ENCODE data around the gene BLVRA. TPM values are rescaled to one million over a fixed set of nuclear protein-coding genes. Genes with fewer than 3 reads are reported as not detected.
"Not testable (repeated sequence)": the region's sequence is repeated elsewhere in the genome, so short reads cannot be mapped to it uniquely, and the experiment has no call there.

Gene BLVRA
- total and polyA plus RNA-seq, 7 experiments from 2014 or later: 11.2 to 41.2 (median 28.2) TPM

- intact Hi-C loops (cut with micrococcal nuclease): no loop called here
- Histone ChIP-seq H3K27ac (ENCODE audit: low read depth, low read length) (no peak overlapping the region), H3K36me3 (ENCODE audit: control insufficient read depth in 2 of 3, insufficient read depth in 3 of 3, low read length in 3 of 3) (no peaks in the 10 kb centered on the region), H3K27me3 (ENCODE audit: control insufficient read depth in 2 of 2, insufficient read depth in 2 of 2, low read length in 2 of 2) (peaks cover 0 to 4% of the 10 kb centered on the region in 2 donors), H3K4me3 (ENCODE audit: low read length) (no peak overlapping the region), H3K9me3 (ENCODE audit: control insufficient read depth in 2 of 3, low read length in 3 of 3) (no peaks in the 10 kb centered on the region), H3K4me1 (ENCODE audit: control insufficient read depth in 2 of 2, insufficient read depth in 2 of 2, low read length in 2 of 2) (no peaks in the 10 kb centered on the region)
- Mint-ChIP-seq H3K4me1 (no peaks in the 10 kb centered on the region), H3K9me3 (no peaks in the 10 kb centered on the region), H3K4me3 (no peak overlapping the region), H3K27ac (peak overlapping the region in 1 of 9 donors; percentile 22), H3K36me3 (peaks cover 0 to 2% (median 0%) of the 10 kb centered on the region in 5 donors), H3K27me3 (peaks cover 7 to 70% (median 23%) of the 10 kb centered on the region in 5 donors)
- CTCF ChIA-PET: interaction anchor here (1.1 kb wide), 1 partner anchor 125 kb away, joined by 3 read pairs; no protein-coding TSS in a partner anchor
- no peak for DNase-seq
- no peak for ATAC-seq
- POLR2A ChIA-PET: no interaction called here
Observed at GRCh38 chr7:43824963-43825362, 66.5 kb downstream of the BLVRA start.

DNA sequence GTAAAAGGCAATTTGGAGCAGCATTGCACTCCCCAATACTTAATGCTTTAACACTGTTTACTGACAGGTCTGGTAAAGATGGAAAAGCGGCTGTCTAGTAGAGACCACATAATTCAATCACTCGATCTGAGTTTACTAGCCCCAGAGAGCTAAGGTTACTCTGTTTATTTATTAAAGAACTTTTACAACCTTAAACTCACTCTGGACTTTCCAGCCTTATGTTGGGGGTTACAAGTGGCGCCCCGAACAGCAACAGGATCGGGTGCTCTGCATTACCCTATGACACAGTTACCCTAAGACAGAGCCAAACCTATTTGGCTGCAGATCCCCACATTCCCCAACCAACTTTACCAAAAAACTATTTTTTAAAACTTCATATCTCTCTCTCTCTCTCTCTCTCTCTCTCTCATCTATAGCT, 66.9 kb downstream of the BLVRA start:
- intact Hi-C loops (cut with micrococcal nuclease): no loop called here
- DNase-seq (no peak), ATAC-seq (no peak)
- H3K4me1 ChIP-seq (ENCODE audit: control insufficient read depth in 2 of 2, insufficient read depth in 2 of 2, low read length in 2 of 2): no peaks in the 10 kb centered on the region
- H3K4me3 ChIP-seq (ENCODE audit: low read length): no peak overlapping the region
- H3K27ac ChIP-seq (ENCODE audit: low read depth, low read length): no peak overlapping the region
- Mint-ChIP-seq H3K4me1 (no peaks in the 10 kb centered on the region), H3K9me3 (peaks cover 0 to under 1% (median 0%) of the 10 kb centered on the region in 11 donors), H3K27me3 (peaks cover 7 to 66% (median 23%) of the 10 kb centered on the region in 5 donors), H3K27ac (no peak overlapping the region), H3K4me3 (no peak overlapping the region), H3K36me3 (peaks cover 0 to 2% (median 0%) of the 10 kb centered on the region in 5 donors)
- POLR2A ChIA-PET: no interaction called here
- CTCF ChIA-PET: interaction anchor here (1.1 kb wide), 1 partner anchor 125 kb away, joined by 3 read pairs; no protein-coding TSS in a partner anchor
- H3K27me3 ChIP-seq (ENCODE audit: control insufficient read depth in 2 of 2, insufficient read depth in 2 of 2, low read length in 2 of 2): peaks cover 0 to 4% of the 10 kb centered on the region in 2 donors
- H3K9me3 ChIP-seq (ENCODE audit: control insufficient read depth in 2 of 3, low read length in 3 of 3): no peaks in the 10 kb centered on the region
- no peaks in the 10 kb centered on the region for H3K36me3 ChIP-seq (ENCODE audit: control insufficient read depth in 2 of 3, insufficient read depth in 3 of 3, low read length in 3 of 3)

DNA sequence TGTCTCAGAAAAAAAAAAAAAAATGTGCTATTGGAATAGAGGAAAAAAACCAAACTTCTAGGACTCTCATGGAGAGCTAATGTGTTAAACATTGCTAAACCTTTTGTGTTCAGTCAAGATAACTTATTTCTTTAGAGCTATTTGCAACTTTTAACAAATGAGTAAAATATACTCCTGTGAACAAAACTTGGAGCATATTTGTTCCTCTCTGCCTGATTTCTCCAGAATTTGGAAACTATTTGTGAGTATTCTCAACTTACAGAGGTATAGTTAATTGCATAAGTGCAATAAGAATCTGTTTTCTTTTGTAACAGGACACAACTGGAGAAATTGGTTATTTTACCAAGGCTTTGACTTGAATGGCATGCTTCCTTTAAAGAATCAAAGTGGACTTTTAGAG, 72.4 kb downstream of the BLVRA start:
- H3K4me3 Mint-ChIP-seq; H3K27ac ChIP-seq (ENCODE audit: low read depth, low read length); H3K9me3 ChIP-seq (ENCODE audit: control insufficient read depth in 2 of 3, low read length in 3 of 3); ATAC-seq; H3K36me3 ChIP-seq (ENCODE audit: control insufficient read depth in 2 of 3, insufficient read depth in 3 of 3, low read length in 3 of 3); DNase-seq; H3K27ac Mint-ChIP-seq; H3K4me3 ChIP-seq (ENCODE audit: low read length); H3K27me3 ChIP-seq (ENCODE audit: control insufficient read depth in 2 of 2, insufficient read depth in 2 of 2, low read length in 2 of 2): not testable (repeated sequence)
- peaks cover 0 to 20% (median 16%) of the 10 kb centered on the region in 7 donors for H3K4me1 Mint-ChIP-seq
- H3K27me3 Mint-ChIP-seq: peaks cover 7 to 24% (median 18%) of the 10 kb centered on the region in 5 donors
- POLR2A ChIA-PET: interaction anchor here (0.7 to 1.0 kb wide), 2 partner anchors 11 to 243 kb away, joined by 4 read pairs; no protein-coding TSS in a partner anchor
- peaks cover 0 to 19% (median 5%) of the 10 kb centered on the region in 11 donors for H3K9me3 Mint-ChIP-seq
- peaks cover 6 to 12% of the 10 kb centered on the region in 2 donors for H3K4me1 ChIP-seq (ENCODE audit: control insufficient read depth in 2 of 2, insufficient read depth in 2 of 2, low read length in 2 of 2)
- H3K36me3 Mint-ChIP-seq: peaks cover 0 to 14% (median 0%) of the 10 kb centered on the region in 5 donors
- CTCF ChIA-PET: interaction anchor here (1.8 kb wide), 1 partner anchor 248 kb away, joined by 3 read pairs; the partner anchor contains the start of gene STK17A
- intact Hi-C loops (cut with micrococcal nuclease): loop anchor here in 1 of 2 donors (10.0 kb wide), 2 partner anchors 376 to 1706 kb away; no protein-coding TSS in a partner anchor

DNA sequence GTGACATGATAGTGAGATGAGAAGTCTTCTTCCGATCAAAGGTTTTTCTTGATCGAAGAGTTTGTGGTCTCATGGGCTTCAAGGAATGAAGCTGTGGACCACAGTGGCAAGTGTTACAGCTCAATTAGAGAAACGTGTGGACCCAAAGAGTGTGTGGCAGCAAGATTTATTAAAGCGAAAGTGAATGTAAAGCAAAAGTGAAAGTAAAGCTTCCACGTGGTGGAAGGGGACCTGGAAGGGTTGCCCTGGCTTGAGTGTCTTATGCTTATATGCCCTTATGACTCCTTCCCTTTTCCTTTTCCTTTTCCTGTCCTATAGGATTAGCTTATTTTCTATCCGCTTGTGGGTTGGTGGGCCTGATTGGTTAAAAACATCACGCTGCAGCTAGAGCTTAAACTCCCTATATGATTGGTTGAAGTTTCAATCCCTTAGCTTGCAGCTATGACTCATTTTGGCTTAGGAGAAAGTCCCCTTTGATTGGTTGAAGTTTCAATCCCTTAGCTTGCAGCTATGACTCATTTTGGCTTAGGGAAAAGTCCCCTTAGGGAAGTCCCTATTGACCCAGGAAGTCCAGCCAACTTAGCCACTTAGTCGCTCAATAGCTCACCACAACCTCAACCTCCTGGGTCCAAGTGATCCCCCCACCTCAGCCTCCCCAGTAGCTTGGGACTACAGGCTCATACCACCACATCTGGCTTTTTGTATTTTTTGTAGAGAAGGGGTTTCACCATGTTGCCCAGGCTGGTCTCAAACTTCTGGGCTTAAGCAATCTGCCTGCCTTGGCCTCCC, 76.2 kb downstream of the BLVRA start:
- no peaks in the 10 kb centered on the region for H3K36me3 ChIP-seq (ENCODE audit: control insufficient read depth in 2 of 3, insufficient read depth in 3 of 3, low read length in 3 of 3)
- Mint-ChIP-seq H3K4me3 (peak overlapping the region; percentile 74 to 96 (median 84)), H3K36me3 (peaks cover 0 to 12% (median 0%) of the 10 kb centered on the region in 5 donors), H3K27me3 (peaks cover 0 to 6% (median 0%) of the 10 kb centered on the region in 5 donors), H3K9me3 (peaks cover 0 to 19% (median 5%) of the 10 kb centered on the region in 11 donors), H3K4me1 (peaks cover 2 to 27% (median 21%) of the 10 kb centered on the region in 7 donors), H3K27ac (peak overlapping the region; percentile 79 to 95 (median 86))
- peak overlapping the region; percentile 33 for H3K27ac ChIP-seq (ENCODE audit: low read depth, low read length)
- H3K4me3 ChIP-seq (ENCODE audit: low read length): peak overlapping the region; percentile 79
- no peaks in the 10 kb centered on the region for H3K27me3 ChIP-seq (ENCODE audit: control insufficient read depth in 2 of 2, insufficient read depth in 2 of 2, low read length in 2 of 2)
- DNase-seq: peak in 8 of 9 donors; percentile 25 to 56 (median 46)
- POLR2A ChIA-PET: interaction anchor here (0.7 to 1.2 kb wide), 5 partner anchors 73 to 903 kb away, joined by 3 to 4 read pairs (median 3); partner anchors contain the start of genes PSMA2 and STK17A
- peak; percentile 44 for ATAC-seq
- no peaks in the 10 kb centered on the region for H3K9me3 ChIP-seq (ENCODE audit: control insufficient read depth in 2 of 3, low read length in 3 of 3)
- H3K4me1 ChIP-seq (ENCODE audit: control insufficient read depth in 2 of 2, insufficient read depth in 2 of 2, low read length in 2 of 2): peaks cover 8 to 15% of the 10 kb centered on the region in 2 donors
- intact Hi-C loops (cut with micrococcal nuclease): loop anchor here (1.0 to 10.0 kb wide), 7 partner anchors 106 to 1710 kb away; partner anchors contain the start of genes STK17A (in 2 of the 2) and COA1 (in 1 of the 2)
- CTCF ChIA-PET: interaction anchor here (0.6 to 1.5 kb wide), 6 partner anchors 72 to 925 kb away, joined by 3 to 6 read pairs (median 4); partner anchors contain the start of gene STK17A

DNA sequence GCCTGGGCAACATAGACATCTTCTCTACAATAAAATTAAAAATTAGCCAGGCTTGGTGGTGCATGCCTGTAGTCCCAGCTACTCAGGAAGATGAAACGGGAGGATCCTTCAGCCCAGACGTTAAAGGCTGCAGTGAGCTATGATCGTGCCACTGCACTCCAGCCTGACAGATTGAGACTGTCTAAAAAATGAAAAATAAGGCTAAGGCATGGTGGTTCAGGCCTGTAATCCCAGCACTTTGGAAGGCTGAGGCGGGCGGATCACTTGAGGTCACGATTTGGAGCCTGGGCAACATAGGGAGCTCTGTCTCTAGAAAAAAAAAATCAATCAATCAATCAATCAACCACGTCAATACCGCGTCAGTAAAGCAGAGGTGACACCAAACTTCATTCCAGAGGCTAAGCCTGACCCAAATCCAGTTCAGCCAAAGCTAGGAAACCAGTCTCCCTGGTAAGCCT, 79.8 kb downstream of the BLVRA start:
- H3K27me3 Mint-ChIP-seq: peaks cover 0 to 12% (median 0%) of the 10 kb centered on the region in 5 donors
- H3K4me1 ChIP-seq (ENCODE audit: control insufficient read depth in 2 of 2, insufficient read depth in 2 of 2, low read length in 2 of 2): peaks cover 8 to 15% of the 10 kb centered on the region in 2 donors
- ChIA-PET POLR2A (interaction anchor here (0.8 to 2.0 kb wide), 4 partner anchors 9 to 256 kb away, joined by 3 to 6 read pairs (median 4); partner anchors contain the start of genes MRPS24 and STK17A), CTCF (interaction anchor here (0.7 to 3.9 kb wide), 18 partner anchors 10 to 1898 kb away, joined by 3 to 27 read pairs (median 4); partner anchors contain the start of gene STK17A)
- peak overlapping the region; percentile 4 for H3K27ac ChIP-seq (ENCODE audit: low read depth, low read length)
- H3K9me3 Mint-ChIP-seq: peaks cover 0 to 5% (median 0%) of the 10 kb centered on the region in 11 donors
- H3K4me1 Mint-ChIP-seq: peaks cover 2 to 27% (median 21%) of the 10 kb centered on the region in 7 donors
- DNase-seq: no peak
- H3K36me3 Mint-ChIP-seq: peaks cover 0 to 10% (median 0%) of the 10 kb centered on the region in 5 donors
- H3K36me3 ChIP-seq (ENCODE audit: control insufficient read depth in 2 of 3, insufficient read depth in 3 of 3, low read length in 3 of 3): no peaks in the 10 kb centered on the region
- H3K4me3 ChIP-seq (ENCODE audit: low read length): peak overlapping the region; percentile 61
- peak overlapping the region in 3 of 9 donors; percentile 47 to 79 (median 47) for H3K27ac Mint-ChIP-seq
- no peaks in the 10 kb centered on the region for H3K9me3 ChIP-seq (ENCODE audit: control insufficient read depth in 2 of 3, low read length in 3 of 3)
- no peak for ATAC-seq
- intact Hi-C loops (cut with micrococcal nuclease): loop anchor here (2.0 to 10.0 kb wide), 9 partner anchors 79 to 1895 kb away; partner anchors contain the start of genes BLVRA (in 1 of the 2), MRPL32 (in 1 of the 2) and PSMA2 (in 1 of the 2)
- peak overlapping the region in 5 of 10 donors; percentile 57 to 82 (median 77) for H3K4me3 Mint-ChIP-seq
- no peaks in the 10 kb centered on the region for H3K27me3 ChIP-seq (ENCODE audit: control insufficient read depth in 2 of 2, insufficient read depth in 2 of 2, low read length in 2 of 2)

DNA sequence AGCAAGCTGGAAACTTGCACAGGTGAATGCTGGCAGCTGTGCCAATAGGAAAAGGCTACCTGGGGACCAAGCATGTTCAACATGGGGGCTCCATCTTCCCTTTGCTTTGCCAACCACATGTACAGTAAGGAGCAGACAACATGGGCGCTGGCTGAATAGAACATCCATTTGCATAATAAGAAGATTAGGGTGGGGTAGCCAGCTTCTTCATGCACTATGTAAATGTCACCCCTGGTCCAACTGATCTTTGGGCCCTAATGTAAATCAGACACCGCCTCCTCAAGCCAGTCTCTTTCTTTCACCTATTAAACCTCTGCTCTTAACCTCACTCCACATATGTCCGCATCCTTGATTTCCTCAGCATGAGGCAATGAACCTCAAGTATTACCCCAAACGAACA, 84.8 kb downstream of the BLVRA start:
- H3K27ac ChIP-seq (ENCODE audit: low read depth, low read length): no peak overlapping the region
- H3K9me3 ChIP-seq (ENCODE audit: control insufficient read depth in 2 of 3, low read length in 3 of 3): no peaks in the 10 kb centered on the region
- Mint-ChIP-seq H3K4me1 (peaks cover 2 to 9% (median 5%) of the 10 kb centered on the region in 7 donors), H3K4me3 (no peak overlapping the region), H3K36me3 (no peaks in the 10 kb centered on the region), H3K27ac (no peak overlapping the region), H3K9me3 (no peaks in the 10 kb centered on the region), H3K27me3 (peaks cover 0 to 13% (median 5%) of the 10 kb centered on the region in 5 donors)
- H3K27me3 ChIP-seq (ENCODE audit: control insufficient read depth in 2 of 2, insufficient read depth in 2 of 2, low read length in 2 of 2): no peaks in the 10 kb centered on the region
- ChIA-PET CTCF (interaction anchor here (0.7 to 1.6 kb wide), 2 partner anchors 111 to 260 kb away, joined by 3 read pairs; partner anchors contain the start of gene STK17A), POLR2A (no interaction called here)
- DNase-seq (no peak), ATAC-seq (no peak)
- no peaks in the 10 kb centered on the region for H3K36me3 ChIP-seq (ENCODE audit: control insufficient read depth in 2 of 3, insufficient read depth in 3 of 3, low read length in 3 of 3)
- peaks cover 3% of the 10 kb centered on the region in 2 donors for H3K4me1 ChIP-seq (ENCODE audit: control insufficient read depth in 2 of 2, insufficient read depth in 2 of 2, low read length in 2 of 2)
- H3K4me3 ChIP-seq (ENCODE audit: low read length): no peak overlapping the region
- intact Hi-C loops (cut with micrococcal nuclease): no loop called here
